Measurements from ENCODE around the gene DMXL2.
"Not testable (repeated sequence)": the region's sequence is repeated elsewhere in the genome, so short reads cannot be mapped to it uniquely, and the experiment has no call there.

Gene DMXL2

DNA sequence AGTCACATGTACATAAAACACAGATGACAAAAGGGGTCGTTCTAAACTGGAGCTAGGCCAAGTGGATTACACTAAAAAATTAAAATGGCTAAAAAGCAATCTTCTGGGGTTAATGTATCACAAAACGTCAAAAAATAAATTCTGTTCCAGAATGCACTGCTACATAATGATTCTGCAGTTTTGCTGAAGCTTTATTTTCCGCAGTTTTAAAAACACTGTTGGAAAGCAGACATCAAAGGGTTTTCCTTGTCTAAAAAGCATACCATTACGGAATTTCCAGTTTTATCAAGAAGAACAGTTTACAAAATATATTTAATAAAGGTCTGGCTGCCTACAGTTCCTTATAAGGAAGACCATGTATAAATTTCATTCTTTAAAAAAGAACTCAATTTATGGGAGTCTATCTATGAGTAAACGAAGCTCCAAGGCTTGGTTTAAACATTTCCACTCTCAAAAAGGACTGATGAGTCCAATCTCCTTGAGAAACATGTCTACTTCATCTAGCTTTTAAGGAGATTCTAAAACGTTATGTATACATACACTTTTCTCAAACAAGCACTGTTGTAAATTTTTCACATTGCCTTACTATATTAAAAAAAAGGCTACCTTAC, 1.3 kb downstream of the DMXL2 start:
- no peak for DNase-seq

DNA sequence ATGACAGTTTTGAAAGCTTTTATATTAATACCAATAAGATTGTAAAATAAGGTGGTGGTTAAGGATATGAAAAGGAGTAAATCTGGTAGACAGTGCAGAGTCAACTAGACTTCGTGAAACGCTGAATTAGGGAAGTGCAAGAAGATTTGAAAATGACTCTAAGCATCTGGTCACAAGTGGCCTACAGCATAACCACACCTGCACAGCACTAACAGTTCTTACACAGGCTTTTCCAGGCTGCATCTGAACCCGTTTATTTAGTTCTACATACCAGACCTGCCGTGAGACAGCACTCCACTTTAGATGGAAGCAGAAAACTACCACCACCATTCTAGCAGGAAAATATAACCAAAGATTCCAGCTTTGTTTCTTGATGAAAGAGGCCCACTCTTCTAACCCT, 1.9 kb downstream of the DMXL2 start:
- no peak for DNase-seq

DNA sequence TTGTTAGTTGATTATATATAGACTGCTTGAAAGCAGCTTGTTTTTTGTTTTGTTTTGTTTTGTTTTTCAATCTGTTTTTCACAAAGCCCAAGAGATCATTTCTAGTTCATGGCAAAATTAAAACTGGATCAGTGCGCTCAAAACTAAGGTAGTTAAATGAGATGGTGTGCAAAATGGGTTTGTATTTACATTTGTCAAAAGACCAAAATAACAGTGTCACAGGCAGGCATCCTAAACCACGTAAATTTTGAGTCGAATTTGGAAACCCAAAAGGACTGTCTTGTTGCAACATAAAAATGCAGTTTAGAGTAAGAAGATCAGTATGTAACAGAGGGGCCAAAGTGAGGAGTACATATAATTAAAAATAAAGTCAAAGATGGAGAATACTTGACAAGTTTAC, 2.4 kb downstream of the DMXL2 start:
- no peak for DNase-seq

DNA sequence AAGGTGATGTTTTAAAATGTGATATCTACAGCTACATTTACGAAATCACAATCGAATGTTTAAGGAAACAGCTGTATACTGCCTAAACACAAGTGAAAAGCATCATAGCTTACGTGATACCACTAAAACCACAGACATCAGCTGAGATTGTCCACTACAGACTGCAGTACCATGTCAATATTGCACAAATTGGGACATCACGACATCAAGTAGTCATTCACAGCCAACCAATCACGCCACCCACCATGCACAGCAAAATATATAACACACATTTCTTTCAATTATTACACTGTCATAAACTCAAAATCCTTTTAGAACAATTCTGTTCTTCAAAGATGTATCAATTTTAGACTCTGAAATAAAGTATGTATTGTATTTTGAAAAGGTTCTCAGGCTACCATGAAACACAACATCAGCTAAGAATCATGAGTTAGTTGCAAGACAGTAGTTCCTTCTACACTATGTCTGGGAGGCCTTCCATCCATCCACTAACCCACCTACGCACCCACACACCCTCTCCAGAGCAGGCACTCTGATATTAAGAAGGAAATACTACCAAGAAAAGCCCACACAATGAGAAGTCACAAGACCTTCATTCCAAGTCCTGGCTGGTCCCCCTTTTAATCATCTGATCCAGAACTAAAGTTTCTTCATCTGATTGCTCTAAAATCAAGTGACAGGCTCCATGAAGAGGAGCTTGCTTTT, 3.1 kb downstream of the DMXL2 start:
- DNase-seq = no peak

DNA sequence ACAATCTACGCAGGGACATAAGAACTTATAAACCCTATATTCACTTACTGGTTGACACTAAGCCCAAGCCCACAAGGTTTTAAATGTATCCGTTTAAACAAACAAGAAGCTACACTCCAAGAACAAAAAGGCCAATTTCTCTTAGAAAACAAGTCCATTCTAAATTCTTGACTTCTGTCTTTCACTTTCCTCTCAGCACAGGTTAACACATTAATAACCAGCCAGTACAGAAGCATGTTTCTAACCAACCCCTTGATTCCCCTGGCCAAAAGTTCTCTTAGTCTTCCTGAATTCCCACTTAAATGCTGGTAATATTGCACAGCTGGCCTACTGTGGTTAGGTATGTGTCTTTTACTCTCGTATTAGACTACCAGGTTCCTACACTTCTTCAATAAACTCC, 4.7 kb downstream of the DMXL2 start:
- no peak for DNase-seq

DNA sequence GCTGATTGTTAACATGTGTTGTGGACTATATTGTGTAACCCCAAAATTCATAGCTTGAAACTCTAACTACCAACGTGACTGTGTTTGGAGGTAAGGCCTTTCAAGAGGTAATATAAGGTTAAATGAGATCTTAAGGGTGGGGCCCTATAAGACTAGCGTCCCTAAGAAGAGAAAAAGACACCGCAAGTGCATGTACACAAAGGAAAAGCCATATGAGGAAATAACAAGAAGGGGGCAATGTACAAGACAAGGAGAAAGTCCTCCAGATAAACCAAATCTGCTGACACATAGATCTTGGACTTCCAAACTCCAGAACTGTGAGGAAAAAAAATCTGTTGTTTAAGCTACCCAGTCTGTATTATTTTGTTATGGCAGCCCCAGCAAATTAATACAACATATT, 8.6 kb downstream of the DMXL2 start:
- DNase-seq = no peak

DNA sequence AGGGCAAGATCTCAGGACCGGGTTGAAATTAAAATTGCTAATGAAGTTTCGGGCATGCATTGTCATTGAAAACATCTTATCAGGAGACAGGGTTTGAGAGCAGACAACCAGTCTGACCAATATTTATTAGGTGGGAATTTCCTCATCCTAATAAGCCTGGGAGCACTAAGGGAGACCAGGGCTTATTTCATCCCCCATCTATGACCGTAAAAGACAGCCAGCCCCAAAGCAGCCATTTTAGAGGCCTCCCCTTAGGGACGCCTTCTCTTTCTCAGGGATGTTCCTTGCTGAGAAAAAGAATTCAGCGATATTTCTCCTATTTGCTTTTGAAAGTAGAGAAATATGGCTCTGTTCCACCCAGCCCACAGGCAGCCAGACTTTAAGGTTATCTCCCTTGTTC, 9.9 kb downstream of the DMXL2 start:
- not testable (repeated sequence) for DNase-seq

DNA sequence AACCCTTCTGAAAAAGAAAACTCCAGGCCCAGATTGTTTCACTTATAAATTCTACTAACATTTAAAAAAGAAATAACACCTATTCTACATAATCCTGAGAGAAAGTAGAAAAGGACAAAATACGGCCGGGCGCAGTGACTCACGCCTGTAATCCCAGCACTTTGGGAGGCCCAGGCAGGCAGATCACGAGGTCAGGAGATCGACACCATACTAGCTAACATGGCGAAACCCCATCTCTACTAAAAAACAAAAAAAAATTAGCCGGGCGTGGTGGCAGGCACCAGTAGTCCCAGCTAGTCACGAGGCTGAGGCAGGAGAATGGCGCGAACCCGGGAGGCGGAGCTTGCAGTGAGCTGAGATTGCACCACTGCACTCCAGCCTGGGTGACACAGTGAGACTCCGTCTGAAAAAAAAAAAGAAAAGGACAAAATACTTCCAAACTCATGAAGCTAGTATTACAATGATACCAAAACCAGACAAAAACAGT, 19.1 kb downstream of the DMXL2 start:
- not testable (repeated sequence) for DNase-seq

DNA sequence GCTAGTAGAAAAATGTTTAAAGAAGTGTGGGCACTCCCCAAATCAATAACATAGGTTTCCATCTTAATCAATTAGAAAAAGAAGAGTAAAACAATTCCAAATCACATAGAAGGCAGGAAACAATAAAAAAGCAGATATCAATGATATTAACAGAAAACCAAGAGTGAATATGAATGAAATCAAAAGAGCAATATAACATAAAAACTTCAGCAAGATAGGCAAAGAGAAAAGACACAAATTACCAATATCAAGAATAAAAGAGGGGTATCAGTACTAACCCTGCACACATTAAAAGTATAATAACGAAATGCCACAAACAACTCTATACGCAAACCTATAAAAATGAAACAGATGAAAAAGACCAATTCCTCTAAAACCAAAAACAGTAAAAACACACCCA, 19.6 kb downstream of the DMXL2 start:
- DNase-seq = no peak

DNA sequence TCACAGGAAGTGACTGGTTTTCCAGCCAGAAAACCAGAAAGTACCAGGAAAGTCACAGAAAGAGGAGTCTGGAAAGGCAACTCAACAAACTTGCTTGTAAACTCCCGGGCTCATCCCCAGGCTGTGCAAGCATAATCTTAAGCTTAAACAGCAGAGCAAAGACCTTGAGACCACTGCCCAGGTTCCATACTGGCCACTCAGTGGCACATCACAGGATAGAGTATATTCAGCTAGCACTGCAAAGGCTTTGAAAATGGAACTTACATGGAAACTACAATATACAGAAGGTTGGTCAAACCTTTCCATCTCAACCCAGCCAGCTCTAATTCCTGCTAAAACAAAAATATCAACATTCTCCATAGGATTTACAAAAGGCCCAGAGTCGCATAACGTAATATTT, 20.1 kb downstream of the DMXL2 start:
- DNase-seq = no peak

DNA sequence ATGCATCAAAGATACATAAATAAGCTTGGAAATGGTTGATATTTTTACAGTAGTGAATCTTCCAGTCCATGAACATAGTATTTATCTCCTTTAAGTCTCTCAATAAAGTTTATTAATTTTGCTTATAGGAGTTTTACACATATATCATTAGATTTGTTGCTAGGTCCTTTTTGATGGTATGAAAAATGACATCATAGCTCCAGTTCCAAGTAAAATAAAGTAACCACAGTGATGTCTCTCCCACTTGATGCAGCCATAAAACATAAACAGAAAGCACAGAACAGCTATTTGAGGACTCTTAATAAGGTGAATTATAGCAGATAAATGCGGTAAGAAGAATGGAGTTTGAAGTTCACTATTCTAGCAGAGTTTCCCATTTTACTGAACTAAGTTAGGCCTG, 20.8 kb downstream of the DMXL2 start:
- no peak for DNase-seq

DNA sequence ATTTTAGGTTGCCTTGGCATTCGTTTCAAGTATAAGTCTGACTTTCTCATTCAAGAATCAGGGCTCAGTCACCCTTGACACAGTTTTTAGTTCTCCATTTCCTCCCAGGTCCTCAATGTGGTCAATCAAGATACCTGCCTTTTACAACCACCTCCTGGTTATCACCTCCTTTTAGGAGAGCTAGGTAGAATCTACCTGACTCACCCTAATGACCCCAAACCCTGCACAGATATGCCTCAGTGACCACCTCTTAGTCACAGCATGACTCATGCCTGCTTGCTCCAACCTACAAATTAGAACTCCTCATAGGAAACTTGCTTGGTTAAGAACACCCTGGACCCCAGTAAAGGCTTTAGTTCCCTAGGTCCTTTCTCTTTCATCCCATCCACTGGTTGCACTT, 22.5 kb downstream of the DMXL2 start:
- DNase-seq = no peak

DNA sequence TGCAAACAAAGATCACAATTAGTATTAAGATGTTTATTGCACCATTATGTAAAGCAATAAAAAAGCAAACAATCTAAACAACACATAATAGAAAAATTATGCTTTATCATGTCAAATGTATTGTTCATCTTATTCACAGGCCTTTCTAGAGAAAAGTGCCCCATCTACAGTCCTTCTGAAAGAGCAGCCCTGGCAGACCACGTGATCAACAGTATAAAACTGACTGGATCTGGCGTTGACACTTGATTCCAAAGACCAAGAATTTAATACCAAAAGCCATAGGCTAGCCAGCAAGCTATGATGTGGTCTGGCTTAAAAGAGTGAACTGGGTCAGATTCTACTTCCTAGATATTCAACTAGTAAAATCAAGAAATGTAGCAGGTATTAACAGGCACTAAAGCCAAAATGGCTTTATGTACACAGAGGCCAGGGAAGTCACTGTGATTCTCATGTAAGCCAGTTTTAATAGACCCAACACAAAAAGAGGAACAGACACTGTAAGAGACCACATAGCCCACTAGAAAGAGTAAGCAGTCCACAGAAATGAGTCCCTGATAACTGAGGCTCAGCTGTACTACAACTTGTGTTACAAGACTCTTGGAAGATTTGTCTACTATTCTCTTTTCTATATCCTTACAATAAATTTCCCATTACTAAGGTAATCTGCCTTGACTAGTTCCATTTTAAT, 32.5 kb downstream of the DMXL2 start:
- no peak for DNase-seq

DNA sequence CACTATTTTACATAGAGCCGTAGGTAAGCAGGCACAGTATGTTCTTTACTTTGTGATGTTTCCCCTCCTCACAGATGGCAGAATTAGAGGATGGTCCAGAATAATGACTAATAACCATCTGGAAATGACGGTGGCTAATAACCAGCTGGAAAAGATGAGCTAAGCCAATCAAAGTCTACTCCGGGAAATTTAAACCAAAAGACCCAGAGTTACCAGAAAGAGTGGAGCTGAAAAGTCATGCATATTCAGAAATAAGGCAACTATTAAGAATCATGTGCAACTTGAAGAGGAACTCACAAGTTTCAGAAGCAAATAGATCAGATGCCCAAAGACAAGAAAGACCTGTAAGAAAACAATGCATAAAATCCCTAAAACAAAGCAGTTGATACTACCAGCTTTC, 33.6 kb downstream of the DMXL2 start:
- no peak for DNase-seq

DNA sequence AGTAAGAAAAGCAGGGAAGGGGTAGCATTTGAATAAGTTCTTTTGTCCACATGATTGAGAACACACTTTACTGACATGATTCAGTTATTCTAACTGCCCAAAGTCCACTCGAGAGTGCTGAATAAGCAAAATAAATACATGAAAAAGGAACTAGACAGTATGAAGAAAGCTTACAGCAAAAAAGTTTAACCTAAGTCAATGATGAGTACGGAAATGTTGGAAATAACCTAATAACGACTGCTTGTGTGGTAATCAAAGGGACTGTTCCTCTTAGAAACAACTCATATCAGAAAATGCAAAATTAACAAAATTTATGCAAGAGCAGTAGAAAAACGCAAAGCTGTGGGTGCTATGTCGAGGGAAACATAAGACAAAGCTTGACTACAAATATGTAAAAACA, 36.6 kb downstream of the DMXL2 start:
- no peak for DNase-seq

DNA sequence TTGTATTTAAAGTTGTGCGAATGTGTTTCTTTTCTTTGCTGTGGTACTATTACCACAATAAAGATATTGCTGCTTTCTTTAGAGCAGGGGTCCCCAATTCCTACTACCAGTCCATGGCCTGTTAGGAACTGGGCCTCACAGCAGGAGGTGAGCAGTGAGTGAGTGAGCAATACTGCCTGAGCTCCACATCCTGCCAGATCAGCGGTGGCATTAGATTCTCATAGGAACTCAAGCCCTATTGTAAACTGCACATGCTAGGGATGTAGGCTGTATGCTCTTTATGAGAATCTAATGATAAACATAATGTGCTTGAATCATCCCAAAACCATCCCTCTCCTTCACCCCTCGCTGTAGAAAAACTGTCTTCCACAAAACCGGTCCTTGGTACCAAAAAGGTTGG, 41.6 kb downstream of the DMXL2 start:
- DNase-seq = no peak

DNA sequence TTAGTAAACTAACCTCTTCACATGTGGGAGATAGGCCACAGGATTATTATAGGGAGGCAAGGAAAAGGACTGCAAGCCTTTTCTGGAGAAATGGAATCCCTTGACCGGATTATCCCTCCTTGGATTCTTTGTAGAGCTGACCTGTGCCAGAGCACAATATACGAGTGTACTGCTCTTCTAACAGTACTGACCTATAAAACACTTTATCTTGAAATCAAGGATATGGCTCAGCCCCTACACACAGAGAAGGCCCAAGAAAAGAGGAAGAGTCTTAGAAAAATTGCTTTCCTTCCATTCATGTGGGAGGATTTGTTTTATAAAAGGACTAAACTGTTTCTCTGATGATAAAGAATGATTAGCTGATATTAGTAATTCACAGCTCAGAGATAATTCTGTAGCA, 42.2 kb downstream of the DMXL2 start:
- no peak for DNase-seq

DNA sequence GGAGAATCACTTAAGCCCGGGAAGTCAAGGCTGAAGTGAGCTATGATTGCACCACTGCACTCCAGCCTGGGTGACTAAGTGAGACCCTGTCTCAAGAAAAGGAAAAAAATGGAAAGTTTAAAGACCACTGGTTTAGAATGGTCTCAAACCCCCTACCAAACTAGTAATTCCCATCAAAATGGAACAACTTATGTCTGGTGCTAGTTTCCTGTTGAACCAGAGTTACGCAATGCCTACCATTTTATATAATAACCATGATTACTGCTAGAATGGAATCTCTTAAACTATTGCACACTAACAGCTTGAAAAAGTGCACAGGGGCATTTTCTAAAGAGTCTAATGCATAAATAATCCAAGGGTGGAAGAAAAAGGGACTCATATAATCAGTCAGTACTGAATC, 43.6 kb downstream of the DMXL2 start:
- DNase-seq = no peak

DNA sequence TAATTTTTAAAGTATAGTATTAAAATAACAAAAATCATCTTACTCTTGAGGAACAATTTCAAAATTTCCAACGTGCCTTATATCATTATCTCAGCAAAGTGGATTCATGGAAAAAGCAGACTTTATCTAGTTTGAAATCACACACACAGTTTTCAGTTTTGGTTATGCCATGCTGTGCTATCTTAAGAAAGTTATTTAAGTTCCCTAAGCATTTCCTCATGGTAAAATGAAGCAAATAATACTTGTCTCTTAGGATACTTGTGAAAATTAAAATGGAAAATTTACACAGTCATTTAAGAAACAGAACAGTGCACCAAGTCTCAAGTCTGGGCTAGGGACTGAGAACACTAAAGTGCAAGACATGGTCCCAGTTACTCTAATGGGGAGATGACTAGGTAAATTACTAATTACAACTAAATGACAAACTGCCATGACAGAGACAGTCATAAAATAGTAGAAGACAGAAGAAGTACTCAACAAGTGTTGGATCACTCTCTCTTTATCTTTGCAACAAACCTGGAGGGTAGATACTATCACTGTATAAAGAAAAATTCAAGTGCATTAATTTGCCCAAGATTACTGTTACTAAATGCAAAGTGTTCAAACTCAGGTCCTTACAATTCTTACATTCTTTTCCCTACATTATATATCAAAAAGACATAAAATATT, 44.8 kb downstream of the DMXL2 start:
- no peak for DNase-seq

DNA sequence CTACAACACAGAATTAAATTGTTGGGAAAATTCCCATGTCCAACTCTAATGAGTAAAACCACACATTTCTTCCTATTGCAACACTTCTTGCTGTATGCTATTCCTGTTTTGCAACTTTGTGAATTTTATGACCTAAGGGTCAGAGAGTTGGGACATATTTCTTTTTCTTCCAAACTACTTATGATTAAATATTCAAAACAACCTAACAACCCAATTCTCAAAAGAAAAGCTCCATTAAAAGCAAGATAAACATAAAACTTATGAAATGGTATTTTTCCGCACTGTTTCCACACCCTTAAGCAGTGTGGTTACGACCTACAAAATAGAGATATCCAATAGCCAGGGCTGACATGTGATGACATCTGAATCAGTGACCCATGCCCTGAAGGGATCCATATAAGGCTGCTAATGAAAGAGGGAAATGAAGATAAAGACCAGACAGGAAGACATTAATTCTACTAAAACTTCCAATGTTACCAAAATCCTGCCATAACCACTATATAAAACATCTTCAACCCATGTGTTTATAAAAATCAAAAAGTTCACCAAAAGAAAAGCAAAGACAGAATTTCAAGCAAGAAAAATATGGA, 45.6 kb downstream of the DMXL2 start:
- DNase-seq = no peak

DNA sequence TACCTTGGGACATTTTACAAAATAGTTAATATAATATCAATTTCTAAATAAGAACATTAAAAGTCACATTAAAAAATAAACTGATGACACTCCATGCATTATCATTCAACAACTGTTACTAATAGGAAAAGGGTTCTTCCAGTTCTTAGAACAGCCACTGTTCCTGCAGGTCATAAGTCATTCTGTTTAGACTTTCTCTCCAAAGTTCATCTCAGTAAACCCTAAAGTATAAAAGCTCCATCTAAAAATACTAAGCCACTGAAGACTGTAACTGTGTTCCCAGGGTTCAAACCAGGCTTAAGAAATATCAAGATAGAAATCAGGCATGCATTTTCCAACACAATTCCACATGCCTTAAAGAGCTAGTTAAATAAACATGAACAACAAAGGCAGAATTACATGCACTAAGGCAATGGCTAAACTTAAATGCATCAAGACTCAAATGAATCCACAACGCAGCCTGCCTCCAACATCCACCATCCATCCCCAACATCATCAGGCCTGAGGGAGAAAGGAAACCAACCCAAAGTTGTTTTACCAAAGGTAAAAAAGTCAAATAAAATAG, 46.2 kb downstream of the DMXL2 start:
- DNase-seq = no peak

DNA sequence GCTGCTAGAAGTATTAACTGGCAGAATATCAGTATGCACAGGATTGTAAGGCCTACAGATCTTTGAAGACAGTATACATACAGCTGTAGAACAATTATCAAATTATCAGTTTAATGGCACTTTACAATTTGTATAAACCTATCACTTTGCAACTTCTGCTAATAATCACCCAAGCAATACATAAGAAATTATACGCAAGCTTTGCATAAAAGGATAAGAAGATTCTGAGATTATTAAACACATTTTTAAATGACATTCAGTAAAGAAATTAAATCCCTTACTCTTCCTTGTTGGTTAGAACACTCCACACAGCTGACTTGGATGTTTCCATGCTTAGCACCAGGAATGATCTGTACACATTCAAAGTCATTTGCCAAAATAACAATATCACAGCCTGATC, 46.8 kb downstream of the DMXL2 start:
- no peak for DNase-seq

DNA sequence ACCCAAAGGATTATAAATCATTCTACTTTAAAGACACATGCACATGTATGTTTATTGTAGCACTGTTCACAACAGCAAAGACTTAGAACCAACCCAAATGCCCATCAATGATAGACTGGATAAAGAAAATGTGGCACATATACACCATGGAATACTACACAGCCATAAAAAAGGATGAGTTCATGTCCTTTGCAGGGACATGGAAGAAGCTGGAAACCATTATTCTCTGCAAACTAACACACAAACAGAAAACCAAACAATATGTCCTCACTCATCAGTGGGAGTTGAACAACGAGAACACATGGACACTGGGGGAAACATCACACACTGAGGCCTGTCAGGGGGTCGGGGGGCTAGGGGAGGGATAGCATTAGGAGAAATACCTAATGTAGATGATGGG, 49.2 kb downstream of the DMXL2 start:
- DNase-seq = not testable (repeated sequence)
